Pancreas (tissue), 10 donors: ENCODE results near the gene BCL2. TPM values are rescaled to one million over a fixed set of nuclear protein-coding genes. Genes with fewer than 3 reads are reported as not detected.
"Not testable (repeated sequence)": the region's sequence is repeated elsewhere in the genome, so short reads cannot be mapped to it uniquely, and the experiment has no call there.

ENCODE experiments used
- ATAC-seq, 4 donors: fragments of 200-7000 bp; cut with Tn5 transposase; one replicate each; pipeline versions ENCODE4 v1.8.0 to v1.9.1; 2020; ENCODE audit warnings: mild to moderate bottlenecking in 4 of 4, moderate library complexity in 4 of 4
- DNase-seq, 6 donors: peaks; one replicate each; pipeline ENCODE4 v3.0.0-alpha.2; 2020
- FAIRE-seq: peaks from 2 replicates; lab custom pipeline; 2012; peaks lifted over from hg19 to GRCh38; lab: Jason Lieb, UNC
- H3K27ac ChIP-seq, 4 donors: fragments of 200-600 bp; sonication (generic); 1 replicate in 3 of 4; 2 replicates in 1 of 4; pipeline versions ENCODE4 v1.5.0 to v1.8.0; 2020
- H3K27me3 ChIP-seq, 4 donors: fragments of 200-600 bp; one replicate each; pipeline ENCODE4 v1.8.0; 2021
- H3K36me3 ChIP-seq, 3 donors: fragments of 200-600 bp; sonication (generic) in 1 of 3; one replicate each; pipeline versions ENCODE4 v1.5.0 to v1.8.0; 2020 to 2021
- H3K4me1 ChIP-seq, 3 donors: fragments of 200-600 bp; one replicate each; pipeline ENCODE4 v1.8.0; 2021
- H3K4me3 ChIP-seq, 4 donors: fragments of 200-600 bp; sonication (generic) in 2 of 4; one replicate each; pipeline versions ENCODE4 v1.5.0 to v1.8.0; 2020 to 2021
- H3K9me3 ChIP-seq, 4 donors: fragments of 200-600 bp; one replicate each; pipeline ENCODE4 v1.8.0; 2021
- CTCF ChIP-seq, 4 donors: fragments of 200-600 bp; sonication (generic) in 3 of 4; IDR thresholded peaks; one replicate each; pipeline versions ENCODE4 v1.5.0 to v1.8.0; 2021; ENCODE audit warnings: antibody characterized with exemption in 4 of 4
- WGBS, 2 donors: extraction: QIAGEN DNeasy Blood & Tissue Kit; methylation state at CpG; one replicate each; pipeline ENCODE4 v1.1.7; 2013; 5-methylcytosine and 5-hydroxymethylcytosine counted together
- intact Hi-C, 3 donors: fragments of 100-400 bp; cut with DNase I; formaldehyde crosslinking; loops; one replicate each; pipeline versions ENCODE4 v1.11.1 to v1.14.2; 2022
- polyA plus RNA-seq, 2 donors: library from polyadenylated mRNA; stranded (reverse); fragments of 200-250 nt; gene quantifications; one replicate each; pipeline ENCODE4 v1.2.3, GENCODE V29; 2013
- total RNA-seq, 6 donors: library from RNA; stranded (reverse); fragmentation: NEBNext Ultra II Directional in 4 of 6; extraction: Animal tissue kit (Norgen Biotek cat#: 25700) in 4 of 6; gene quantifications; one replicate each; pipeline versions ENCODE4 v1.2.1 to v1.2.4, GENCODE V29; 2021 to 2023
- donor health status: healthy with polysubstance abuse.
- donor health status: DM: no; HTN: no; CAD: no; lungs with moderate emphysema.
- donor health status: DM: no; HTN: no; CAD: no.
- donor health status: control.
- donor health status: control.
- donor health status: Bipolar disorder and iron deficiency.
- donor health status: DM: yes; HTN: yes; CAD: no.
- donor health status: DM: no; HTN: no; CAD: no.
- donor health status: DM: no; HTN: no; CAD: no.
- donor health status: DM: yes; HTN: yes; CAD: no.

The BCL2 gene
- total and polyA plus RNA-seq, 8 donors, result 1.9 to 9.0 (median 4.2) TPM

GRCh38 chr18:63206433-63207142 lies 113.0 kb downstream of the BCL2 start:
- H3K27me3 ChIP-seq, result no peaks in the 10 kb centered on the region
- no peak for TF ChIP-seq CTCF (IDR thresholded peaks at IDR 0.05)
- H3K4me3 ChIP-seq, result no peak overlapping the region
- FAIRE-seq (no peak), DNase-seq (no peak), ATAC-seq (no peak)
- no peaks in the 10 kb centered on the region for H3K36me3 ChIP-seq
- no peaks in the 10 kb centered on the region for H3K9me3 ChIP-seq
- intact Hi-C loops, result no loop called here
- WGBS, 2 donors, result 65 to 67% methylated on average over 13 of the region's 13 CpGs
- no peak overlapping the region for H3K27ac ChIP-seq
- no peaks in the 10 kb centered on the region for H3K4me1 ChIP-seq

- Histone ChIP-seq H3K4me1 (no peaks in the 10 kb centered on the region), H3K27ac (no peak overlapping the region), H3K4me3 (no peak overlapping the region), H3K27me3 (no peaks in the 10 kb centered on the region), H3K9me3 (no peaks in the 10 kb centered on the region), H3K36me3 (no peaks in the 10 kb centered on the region)
- TF ChIP-seq CTCF (IDR thresholded peaks at IDR 0.05), result no peak
- DNase-seq, result no peak
- no peak for ATAC-seq
- no peak for FAIRE-seq
- WGBS, 2 donors, result 58 to 60% methylated on average over 6 of the region's 6 CpGs
- intact Hi-C loops, result no loop called here
These were observed 113.7 kb downstream of the BCL2 start for GRCh38 chr18:63205791-63206252.

DNA sequence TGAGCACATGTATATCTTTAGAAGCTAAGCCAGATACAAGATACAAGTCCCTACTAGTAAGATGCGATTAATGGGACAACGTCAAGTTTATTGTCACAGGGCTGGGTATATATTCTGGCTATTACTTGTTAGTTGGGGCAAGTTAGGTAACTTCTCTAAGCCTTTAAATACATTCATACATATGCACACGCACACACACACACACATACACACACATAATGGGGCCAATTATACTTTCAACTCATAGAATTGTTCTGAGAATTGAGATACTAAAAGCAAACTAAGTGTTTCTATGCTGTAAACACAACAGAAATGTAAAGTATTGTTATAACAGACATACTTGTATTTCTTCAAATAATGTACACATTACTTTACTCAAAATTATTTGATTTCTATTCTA lies 116.1 kb downstream of the BCL2 start:
- Histone ChIP-seq H3K4me1 (no peaks in the 10 kb centered on the region), H3K27ac (no peak overlapping the region), H3K4me3 (no peak overlapping the region), H3K36me3 (no peaks in the 10 kb centered on the region), H3K27me3 (no peaks in the 10 kb centered on the region), H3K9me3 (no peaks in the 10 kb centered on the region)
- TF ChIP-seq CTCF (IDR thresholded peaks at IDR 0.05), result no peak
- ATAC-seq (no peak), FAIRE-seq (no peak), DNase-seq (no peak)
- intact Hi-C loops, result no loop called here
- 91% methylated on average over 3 of the region's 3 CpGs for WGBS, 2 donors

DNA sequence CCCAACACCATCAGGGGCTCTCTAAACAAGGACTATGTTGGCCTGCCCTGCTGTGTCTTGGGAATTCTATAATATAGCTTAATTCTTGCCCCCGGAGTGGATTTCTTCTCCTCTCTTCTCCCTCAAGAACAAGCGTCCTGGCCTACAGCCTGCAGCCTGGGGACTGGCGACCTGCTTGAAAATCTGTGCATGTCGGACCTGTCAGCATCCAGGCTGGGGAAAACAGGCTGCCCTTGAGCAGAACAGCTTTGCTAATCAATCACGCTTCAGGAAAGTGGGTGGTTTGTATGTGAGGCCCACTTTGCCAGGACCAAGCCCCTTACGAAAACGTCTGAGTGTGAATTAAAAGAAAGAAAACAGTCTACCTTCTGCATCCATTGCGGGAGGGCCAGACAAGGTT lies 116.7 kb downstream of the BCL2 start:
- DNase-seq, result no peak
- FAIRE-seq, result no peak

GRCh38 chr18:63201456-63201855 lies 118.1 kb downstream of the BCL2 start:
- H3K9me3 ChIP-seq, H3K36me3 ChIP-seq, ATAC-seq, H3K27me3 ChIP-seq, H3K27ac ChIP-seq, DNase-seq, FAIRE-seq, H3K4me3 ChIP-seq, intact Hi-C loops, H3K4me1 ChIP-seq: not testable (repeated sequence)
- WGBS, 2 donors, result 78 to 88% methylated on average over 3 of the region's 3 CpGs

More for the DNA sequence above, 116.7 kb downstream of the BCL2 start:
- no peak overlapping the region for H3K4me3 ChIP-seq
- H3K27me3 ChIP-seq, result no peaks in the 10 kb centered on the region
- no peak for TF ChIP-seq CTCF (IDR thresholded peaks at IDR 0.05)
- no peak for ATAC-seq
- no peaks in the 10 kb centered on the region for H3K4me1 ChIP-seq
- WGBS, 2 donors, result 70 to 73% methylated on average over 8 of the region's 8 CpGs
- intact Hi-C loops, result no loop called here
- H3K36me3 ChIP-seq, result no peaks in the 10 kb centered on the region
- no peak overlapping the region for H3K27ac ChIP-seq
- H3K9me3 ChIP-seq, result no peaks in the 10 kb centered on the region
